ENCODE results near the gene GPM6B. TPM values are rescaled to one million over a fixed set of nuclear protein-coding genes. Genes with fewer than 3 reads are reported as not detected.

Gene GPM6B
- 0.30 TPM for polyA plus RNA-seq (2012; ENCODE audit: low read depth, missing spikeins)

GRCh38 chrX:13816643-13817627 lies at the start of gene GPM6B:
TSS of gene GPM6B (minus strand) at chrX:13817093. CDS start at chrX:13816904, 189 bp downstream.
- FAIRE-seq: no peak
- DNase-seq (ENCODE audit: insufficient read length, low spot score): no peak
- TF ChIP-seq POLR2A (IDR thresholded peaks at IDR 0.05; ENCODE audit: low read depth, low read length) (no peak), SPI1 (IDR thresholded peaks at IDR 0.05; ENCODE audit: low read depth, low read length) (no peak), PAX5 (IDR thresholded peaks at IDR 0.05; ENCODE audit: insufficient read depth, low read length, severe bottlenecking) (no peak)

GRCh38 chrX:13864264-13864663 lies 47.4 kb upstream of the GPM6B start:
- TF ChIP-seq POU2F2 (IDR thresholded peaks at IDR 0.05; ENCODE audit: low read depth, low read length): no peak
- FAIRE-seq (no peak), DNase-seq (ENCODE audit: insufficient read length, low spot score) (no peak)

- TF ChIP-seq PAX5 (IDR thresholded peaks at IDR 0.05; ENCODE audit: insufficient read depth, low read length, severe bottlenecking): no peak
- no peak for TF ChIP-seq TAF1 (IDR thresholded peaks at IDR 0.05; ENCODE audit: low read depth, low read length)
- no peak for TF ChIP-seq SPI1 (IDR thresholded peaks at IDR 0.05; ENCODE audit: low read depth, low read length)
- TF ChIP-seq POLR2A (IDR thresholded peaks at IDR 0.05; ENCODE audit: low read depth, low read length): no peak
- no peak for TF ChIP-seq POLR2AphosphoS5 (IDR thresholded peaks at IDR 0.05; ENCODE audit: low read depth, low read length)
- TF ChIP-seq POU2F2 (IDR thresholded peaks at IDR 0.05; ENCODE audit: low read depth, low read length): no peak
- no peak for DNase-seq (ENCODE audit: insufficient read length, low spot score)
- FAIRE-seq: no peak
Observed at GRCh38 chrX:13863324-13863723, 46.4 kb upstream of the GPM6B start.

GRCh38 chrX:13859724-13860123 lies 42.8 kb upstream of the GPM6B start:
- DNase-seq (ENCODE audit: insufficient read length, low spot score) (no peak), FAIRE-seq (no peak)
- TF ChIP-seq POLR2A (IDR thresholded peaks at IDR 0.05; ENCODE audit: low read depth, low read length) (no peak), POLR2AphosphoS5 (IDR thresholded peaks at IDR 0.05; ENCODE audit: low read depth, low read length) (no peak), SPI1 (IDR thresholded peaks at IDR 0.05; ENCODE audit: low read depth, low read length) (no peak), POU2F2 (IDR thresholded peaks at IDR 0.05; ENCODE audit: low read depth, low read length) (no peak), TAF1 (IDR thresholded peaks at IDR 0.05; ENCODE audit: low read depth, low read length) (no peak), PAX5 (IDR thresholded peaks at IDR 0.05; ENCODE audit: insufficient read depth, low read length, severe bottlenecking) (no peak)

- FAIRE-seq: no peak
- no peak for DNase-seq (ENCODE audit: insufficient read length, low spot score)
- TF ChIP-seq POLR2AphosphoS5 (IDR thresholded peaks at IDR 0.05; ENCODE audit: low read depth, low read length): no peak
- no peak for TF ChIP-seq TAF1 (IDR thresholded peaks at IDR 0.05; ENCODE audit: low read depth, low read length)
- no peak for TF ChIP-seq SPI1 (IDR thresholded peaks at IDR 0.05; ENCODE audit: low read depth, low read length)
- no peak for TF ChIP-seq POU2F2 (IDR thresholded peaks at IDR 0.05; ENCODE audit: low read depth, low read length)
- TF ChIP-seq POLR2A (IDR thresholded peaks at IDR 0.05; ENCODE audit: low read depth, low read length): no peak
- TF ChIP-seq PAX5 (IDR thresholded peaks at IDR 0.05; ENCODE audit: insufficient read depth, low read length, severe bottlenecking): no peak
Observed at GRCh38 chrX:13857804-13858203, 40.9 kb upstream of the GPM6B start.

- FAIRE-seq: no peak
- DNase-seq (ENCODE audit: insufficient read length, low spot score): no peak
- TF ChIP-seq POU2F2 (IDR thresholded peaks at IDR 0.05; ENCODE audit: low read depth, low read length): no peak
Observed at GRCh38 chrX:13855689-13856450, 39.0 kb upstream of the GPM6B start.

- DNase-seq (ENCODE audit: insufficient read length, low spot score): no peak
- peak; percentile 67 for FAIRE-seq
- TF ChIP-seq SPI1 (IDR thresholded peaks at IDR 0.05; ENCODE audit: low read depth, low read length) (no peak), TAF1 (IDR thresholded peaks at IDR 0.05; ENCODE audit: low read depth, low read length) (no peak), PAX5 (IDR thresholded peaks at IDR 0.05; ENCODE audit: insufficient read depth, low read length, severe bottlenecking) (no peak), POLR2AphosphoS5 (IDR thresholded peaks at IDR 0.05; ENCODE audit: low read depth, low read length) (no peak), POU2F2 (IDR thresholded peaks at IDR 0.05; ENCODE audit: low read depth, low read length) (no peak)
Observed at GRCh38 chrX:13854003-13854402, 37.1 kb upstream of the GPM6B start.

GRCh38 chrX:13852001-13852695 lies 35.3 kb upstream of the GPM6B start:
- no peak for FAIRE-seq
- TF ChIP-seq PAX5 (IDR thresholded peaks at IDR 0.05; ENCODE audit: insufficient read depth, low read length, severe bottlenecking) (no peak), POLR2A (IDR thresholded peaks at IDR 0.05; ENCODE audit: low read depth, low read length) (no peak), POLR2AphosphoS5 (IDR thresholded peaks at IDR 0.05; ENCODE audit: low read depth, low read length) (no peak), SPI1 (IDR thresholded peaks at IDR 0.05; ENCODE audit: low read depth, low read length) (no peak)
- DNase-seq (ENCODE audit: insufficient read length, low spot score): no peak

GRCh38 chrX:13845721-13846378 lies 29.0 kb upstream of the GPM6B start:
- TF ChIP-seq TAF1 (IDR thresholded peaks at IDR 0.05; ENCODE audit: low read depth, low read length) (no peak), POU2F2 (IDR thresholded peaks at IDR 0.05; ENCODE audit: low read depth, low read length) (no peak), POLR2AphosphoS5 (IDR thresholded peaks at IDR 0.05; ENCODE audit: low read depth, low read length) (no peak), POLR2A (IDR thresholded peaks at IDR 0.05; ENCODE audit: low read depth, low read length) (no peak), SPI1 (IDR thresholded peaks at IDR 0.05; ENCODE audit: low read depth, low read length) (no peak), PAX5 (IDR thresholded peaks at IDR 0.05; ENCODE audit: insufficient read depth, low read length, severe bottlenecking) (no peak)
- FAIRE-seq (no peak), DNase-seq (ENCODE audit: insufficient read length, low spot score) (no peak)
